Measurements from ENCODE around the gene MMP7. TPM values are rescaled to one million over a fixed set of nuclear protein-coding genes. Genes with fewer than 3 reads are reported as not detected.

The MMP7 gene
- not detected in 2 replicates for total RNA-seq

DNA sequence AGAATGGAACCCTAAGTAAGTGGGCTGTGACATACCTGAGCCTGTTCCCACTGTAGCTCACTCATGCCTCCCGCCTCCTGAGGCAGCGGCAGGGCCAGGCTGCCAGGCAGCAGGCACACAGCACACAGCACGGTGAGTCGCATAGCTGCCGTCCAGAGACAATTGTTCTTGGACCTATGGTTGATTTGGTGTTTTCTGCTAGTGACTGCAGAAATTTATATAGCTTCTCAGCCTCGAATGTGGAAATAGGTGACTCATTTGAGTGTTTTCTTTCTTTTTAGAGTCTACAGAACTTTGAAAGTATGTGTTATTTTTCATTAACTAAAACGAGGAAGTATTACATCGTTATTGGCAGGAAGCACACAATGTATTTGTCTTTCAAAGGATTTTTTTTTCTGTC lies at the start of gene MMP7:
MMP7 (minus strand) TSS at position 190 of the 400 bp plus-strand sequence; CDS start at position 143, 47 bp downstream.

Other genes with a start within 250 kb of the MMP7 start
- 0.91 and 2.5 TPM in 2 replicates for gene BIRC3, start 213.3 kb downstream of the MMP7 start, total RNA-seq
- gene BIRC2, start 183.5 kb downstream of the MMP7 start, total RNA-seq = 55.8 and 74.5 TPM in 2 replicates
- gene TMEM123, start 78.0 kb downstream of the MMP7 start, total RNA-seq = 99.6 and 112 TPM in 2 replicates
- not detected in 2 replicates for gene MMP20, start 94.6 kb upstream of the MMP7 start, total RNA-seq
- not detected in 2 replicates for gene MMP27, start 175.0 kb upstream of the MMP7 start, total RNA-seq
- gene MMP8, start 194.2 kb upstream of the MMP7 start, total RNA-seq = 0.07 TPM in 2 replicates
- 3.8 and 5.1 TPM in 2 replicates for gene MMP10, start 249.9 kb upstream of the MMP7 start, total RNA-seq